WTC11 (cell line): ENCODE measurements around the gene DNAJC7. TPM values are rescaled to one million over a fixed set of nuclear protein-coding genes. Genes with fewer than 3 reads are reported as not detected.
"Not testable (repeated sequence)": the region's sequence is repeated elsewhere in the genome, so short reads cannot be mapped to it uniquely, and the experiment has no call there.

Experiments
- ATAC-seq: fragments of 200-7000 bp; cut with Tn5 transposase; 2 replicates; pipeline ENCODE4 v1.10.0; 2021; ENCODE audit warnings: mild to moderate bottlenecking, moderate library complexity
- CTCF ChIA-PET: fragments of 300-600 bp; sonication (Branson Sonifier 250); formaldehyde crosslinking; loops from one replicate; lab custom pipeline; 2021; ENCODE audit warnings: antibody characterized with exemption; lab: Charles Lee
- POLR2A ChIA-PET: fragments of 350-600 bp; sonication (Branson Sonifier 250); formaldehyde crosslinking; loops from one replicate; lab custom pipeline; 2021; ENCODE audit warnings: antibody characterized with exemption; lab: Charles Lee
- DNase-seq: peaks from one replicate; pipeline ENCODE4 v3.0.0; 2021; ENCODE audit warnings: low spot score
- H3K27ac Mint-ChIP-seq: 2 replicates; pipeline ENCODE4 v1.8.0; 2021; ENCODE audit warnings: mixed read lengths
- H3K27me3 Mint-ChIP-seq: 2 replicates; pipeline ENCODE4 v1.8.0; 2021; ENCODE audit warnings: low read depth, mild to moderate bottlenecking, moderate library complexity, mixed read lengths
- H3K36me3 Mint-ChIP-seq: 2 replicates; pipeline ENCODE4 v1.8.0; 2021; ENCODE audit warnings: mixed read lengths
- H3K4me1 Mint-ChIP-seq: 2 replicates; pipeline ENCODE4 v1.8.0; 2022; ENCODE audit warnings: mixed read lengths
- H3K4me3 Mint-ChIP-seq: 2 replicates; pipeline ENCODE4 v1.8.0; 2021; ENCODE audit warnings: mild to moderate bottlenecking, moderate library complexity, mixed read lengths
- H3K9me3 Mint-ChIP-seq: 2 replicates; pipeline ENCODE4 v1.8.0; 2021; ENCODE audit warnings: mixed read lengths
- AFF4 ChIP-seq: sonication (generic); formaldehyde crosslinking; IDR thresholded peaks from 2 replicates; pipeline ENCODE4 v1.8.1; 2023; ENCODE audit warnings: mild to moderate bottlenecking, missing genetic modification reagents, borderline replicate concordance
- CTCF ChIP-seq: fragments of 200-600 bp; IDR thresholded peaks from 2 replicates; pipeline ENCODE4 v1.8.0; 2022; ENCODE audit warnings: antibody characterized with exemption
- E2F4 ChIP-seq: sonication (generic); formaldehyde crosslinking; IDR thresholded peaks from 2 replicates; pipeline ENCODE4 v1.8.1; 2022; ENCODE audit warnings: low read depth, mild to moderate bottlenecking, moderate library complexity, missing genetic modification reagents, borderline replicate concordance
- FOXP4 ChIP-seq: sonication (generic); formaldehyde crosslinking; IDR thresholded peaks from 2 replicates; pipeline ENCODE4 v1.8.0; 2022; ENCODE audit warnings: mild to moderate bottlenecking, missing genetic modification reagents
- GABPB1 ChIP-seq: sonication (generic); formaldehyde crosslinking; IDR thresholded peaks from 2 replicates; pipeline ENCODE4 v1.8.1; 2023; ENCODE audit warnings: mild to moderate bottlenecking, missing genetic modification reagents
- GTF2I ChIP-seq: fragments of 250-450 bp; sonication (Bioruptor Pico); conservative IDR thresholded peaks from 2 replicates; pipeline ENCODE4 v1.4.0; 2021; ENCODE audit warnings: mild to moderate bottlenecking
- JUN ChIP-seq: sonication (generic); formaldehyde crosslinking; IDR thresholded peaks from 2 replicates; pipeline ENCODE4 v1.8.0; 2023; ENCODE audit warnings: mild to moderate bottlenecking, missing genetic modification reagents
- KAT7 ChIP-seq: sonication (generic); formaldehyde crosslinking; IDR thresholded peaks from 2 replicates; pipeline ENCODE4 v1.8.1; 2023; ENCODE audit warnings: missing genetic modification reagents, mild to moderate bottlenecking, borderline replicate concordance
- MAX ChIP-seq: sonication (generic); formaldehyde crosslinking; IDR thresholded peaks from 2 replicates; pipeline ENCODE4 v1.8.0; 2022; ENCODE audit warnings: mild to moderate bottlenecking, missing genetic modification reagents
- MXD4 ChIP-seq: fragments of 250-450 bp; sonication (Bioruptor Pico); IDR thresholded peaks from 2 replicates; pipeline ENCODE4 v1.8.0; 2021; ENCODE audit warnings: mild to moderate bottlenecking, moderate library complexity, borderline replicate concordance
- NR3C1 ChIP-seq: sonication (generic); formaldehyde crosslinking; conservative IDR thresholded peaks from 2 replicates; pipeline ENCODE4 v1.8.1; 2023; ENCODE audit warnings: low read depth, mild to moderate bottlenecking, missing genetic modification reagents
- SP1 ChIP-seq: sonication (generic); formaldehyde crosslinking; conservative IDR thresholded peaks from 2 replicates; pipeline ENCODE4 v1.8.1; 2022; ENCODE audit warnings: missing genetic modification reagents
- TCF7 ChIP-seq: sonication (generic); formaldehyde crosslinking; IDR thresholded peaks from 2 replicates; pipeline ENCODE4 v1.8.0; 2022; ENCODE audit warnings: mild to moderate bottlenecking, low read depth, missing genetic modification reagents, moderate library complexity
- ZNF121 ChIP-seq: sonication (generic); formaldehyde crosslinking; IDR thresholded peaks from 2 replicates; pipeline ENCODE4 v1.8.0; 2023; ENCODE audit warnings: missing genetic modification reagents
- ZNF219 ChIP-seq: sonication (generic); formaldehyde crosslinking; IDR thresholded peaks from 2 replicates; pipeline ENCODE4 v1.8.0; 2023; ENCODE audit warnings: missing genetic modification reagents, mild to moderate bottlenecking, borderline replicate concordance
- ZSCAN18 ChIP-seq: fragments of 250-450 bp; sonication (Bioruptor Pico); IDR thresholded peaks from 2 replicates; pipeline ENCODE4 v2.1.2; 2022; ENCODE audit warnings: mild to moderate bottlenecking, moderate library complexity
- total RNA-seq: library from RNA; stranded (reverse); gene quantifications from 3 replicates; pipeline ENCODE4 v1.2.3, GENCODE V29; 2021

DNAJC7 gene
- total RNA-seq, 1 experiment from 2014 or later, result 140 TPM

GRCh38 chr17:42025191-42025579 is 7.9 kb upstream of the DNAJC7 start (continued):
- TF ChIP-seq CTCF, result no peak; the same call in none of the 2 replicates
- no peak for TF ChIP-seq MXD4 (CRISPR knock-in tag)
- TF ChIP-seq NR3C1 (CRISPR knock-in tag), result no peak
- no peak for TF ChIP-seq GTF2I (CRISPR knock-in tag)
- TF ChIP-seq KAT7, result no peak
- TF ChIP-seq ZNF121 (CRISPR knock-in tag), result no peak
- no peak for TF ChIP-seq ZSCAN18
- TF ChIP-seq JUN (CRISPR knock-in tag), result no peak
- TF ChIP-seq, all 79 proteins: peak for 0

GRCh38 chr17:42023524-42024349 is 6.5 kb upstream of the DNAJC7 start:
- H3K4me3 Mint-ChIP-seq, result no peak overlapping the region
- 0 out of 2 replicates have a peak, but pooled peaks cover 4% of the 10 kb centered on the region for H3K9me3 Mint-ChIP-seq
- peaks cover 32% of the 10 kb centered on the region for H3K36me3 Mint-ChIP-seq
- ChIA-PET CTCF (interaction anchor here (0.7 to 9.6 kb wide), 8 partner anchors 10 to 376 kb away, joined by 3 to 138 read pairs (median 3); partner anchors contain the start of genes DHX58 and ZNF385C), POLR2A (no interaction called here)
- TF ChIP-seq E2F4, result no peak
- no peak for TF ChIP-seq FOXP4 (CRISPR knock-in tag)
- TF ChIP-seq GABPB1 (CRISPR knock-in tag), result no peak
- TF ChIP-seq SP1 (CRISPR knock-in tag), result no peak
- TF ChIP-seq ZNF219, result no peak
- no peak for TF ChIP-seq TCF7 (CRISPR knock-in tag)
- no peak for TF ChIP-seq MAX (CRISPR knock-in tag)
- TF ChIP-seq AFF4 (CRISPR knock-in tag), result no peak
- no peak for DNase-seq
- ATAC-seq, result no peak
- peaks cover 25% of the 10 kb centered on the region for H3K4me1 Mint-ChIP-seq
- no peaks in the 10 kb centered on the region for H3K27me3 Mint-ChIP-seq
- H3K27ac Mint-ChIP-seq, result no peak overlapping the region; the same call in 1 of the 2 replicates

GRCh38 chr17:42020845-42021244 is 3.6 kb upstream of the DNAJC7 start:
- not testable (repeated sequence) for H3K9me3 Mint-ChIP-seq, ATAC-seq, DNase-seq, H3K27me3 Mint-ChIP-seq
- ChIA-PET POLR2A (interaction anchor here (1.0 to 1.1 kb wide), 2 partner anchors 87 to 100 kb away, joined by 3 to 8 read pairs; no protein-coding TSS in a partner anchor), CTCF (interaction anchor here (0.5 to 6.8 kb wide), 12 partner anchors 6 to 1882 kb away, joined by 3 to 108 read pairs (median 4); partner anchors contain the start of gene KAT2A)
- Mint-ChIP-seq H3K27ac (peak overlapping the region; percentile 16; the same call in 1 of the 2 replicates), H3K4me1 (peaks cover 32% of the 10 kb centered on the region), H3K4me3 (peak overlapping the region; percentile 92), H3K36me3 (peaks cover 32% of the 10 kb centered on the region)
